GM12878 (cell line): Measurements from ENCODE around the gene NPHS1. TPM values are rescaled to one million over a fixed set of nuclear protein-coding genes. Genes with fewer than 3 reads are reported as not detected.

ENCODE experiments used
- ATAC-seq: fragments of 200-7000 bp; cut with Tn5 transposase; 3 replicates; pipeline ENCODE4 v1.9.1; 2020; ENCODE audit warnings: mild to moderate bottlenecking, moderate library complexity
- BruUV-seq: library from RNA; stranded (reverse); fragments of 400-500 nt; replicated peaks from 2 replicates; lab custom pipeline; 2021; lab: Mats Ljungman, UMichigan
- CTCF ChIA-PET: fragments of 300-600 bp; sonication (Branson Sonifier 250); formaldehyde crosslinking; extraction: SDS; loops from one replicate; lab custom pipeline; 2021; ENCODE audit warnings: inconsistent platforms; lab: Yijun Ruan, JAX
- POLR2A ChIA-PET: fragments of 350-600 bp; formaldehyde crosslinking; extraction: SDS; loops from one replicate; lab custom pipeline; 2021; ENCODE audit warnings: inconsistent platforms; lab: Charles Lee
- RAD21 ChIA-PET: fragments of 300-600 bp; sonication (Branson Sonifier 250); formaldehyde crosslinking; loops from one replicate; lab custom pipeline; 2023; ENCODE audit warnings: antibody characterized with exemption; ENCODE audit not compliant: unreplicated experiment; lab: Charles Lee
- SMC1A ChIA-PET: fragments of 300-600 bp; sonication (Branson Sonifier 250); formaldehyde crosslinking; loops from one replicate; lab custom pipeline; 2023; ENCODE audit not compliant: unreplicated experiment, uncharacterized antibody; lab: Charles Lee
- DNase-seq: peaks from one replicate; pipeline ENCODE4 v3.0.0-alpha.2; 2011; ENCODE audit warnings: low read depth, low spot score
- FAIRE-seq: peaks from 3 replicates; lab custom pipeline; 2011; peaks lifted over from hg19 to GRCh38; lab: Jason Lieb, UNC
- H2AFZ ChIP-seq: 2 replicates; pipeline ENCODE4 v1.6.0; 2011; ENCODE audit warnings: low read depth, low read length, control low read depth; ENCODE audit not compliant: control insufficient read depth
- H3K27ac ChIP-seq: 2 replicates; pipeline ENCODE4 v1.5.1; 2011; ENCODE audit warnings: control low read depth; ENCODE audit not compliant: control insufficient read depth, insufficient read depth
- H3K27me3 ChIP-seq, 2 experiments: replicated peaks in 1 of 2; 2 replicates each; pipeline versions ENCODE4 v1.6.0 to v1.6.1; 2011; ENCODE audit warnings: low read length in 1 of 2; ENCODE audit not compliant: control insufficient read depth in 2 of 2, insufficient read depth in 2 of 2
- H3K36me3 ChIP-seq, 2 experiments: 2 replicates each; pipeline ENCODE4 v1.5.1; 2011; ENCODE audit warnings: low read length in 1 of 2; ENCODE audit not compliant: control insufficient read depth in 2 of 2, insufficient read depth in 2 of 2
- H3K4me1 ChIP-seq: 2 replicates; pipeline ENCODE4 v1.6.1; 2011; ENCODE audit warnings: mild to moderate bottlenecking, low read length, moderate library complexity, mixed read lengths; ENCODE audit not compliant: control insufficient read depth, insufficient read depth
- H3K4me2 ChIP-seq: 2 replicates; pipeline ENCODE4 v1.6.0; 2011; ENCODE audit warnings: control low read depth; ENCODE audit not compliant: control insufficient read depth, insufficient read depth
- H3K4me3 ChIP-seq: fragments of 200-600 bp; sonication (generic); 2 replicates; pipeline ENCODE4 v1.5.1; 2016
- H3K79me2 ChIP-seq: 2 replicates; pipeline ENCODE4 v1.6.0; 2011; ENCODE audit warnings: low read length; ENCODE audit not compliant: control insufficient read depth, insufficient read depth
- H3K9ac ChIP-seq: 2 replicates; pipeline ENCODE4 v1.8.0; 2011; ENCODE audit warnings: low read length, control low read depth, mixed read lengths; ENCODE audit not compliant: control insufficient read depth, insufficient read depth
- H3K9me3 ChIP-seq: replicated peaks from 3 replicates; pipeline ENCODE4 v1.5.1; 2011; ENCODE audit warnings: mild to moderate bottlenecking, low read length; ENCODE audit not compliant: control insufficient read depth, insufficient read depth
- H4K20me1 ChIP-seq: 2 replicates; pipeline ENCODE4 v1.6.0; 2011; ENCODE audit not compliant: control insufficient read depth, insufficient read depth
- BCL11A ChIP-seq: IDR thresholded peaks from 2 replicates; pipeline ENCODE4 v1.6.1; 2011; ENCODE audit warnings: low read depth, low read length
- MLLT1 ChIP-seq: fragments of 450-650 bp; IDR thresholded peaks from 2 replicates; pipeline ENCODE4 v1.6.1; 2016; ENCODE audit warnings: mild to moderate bottlenecking
- MXI1 ChIP-seq: fragments of 150-350 bp; IDR thresholded peaks from 2 replicates; pipeline ENCODE4 v1.6.1; 2011; ENCODE audit warnings: low read depth, mild to moderate bottlenecking, inconsistent platforms, low read length, improper control_type of control experiment
- MYB ChIP-seq: fragments of 150-350 bp; IDR thresholded peaks from 2 replicates; pipeline ENCODE4 v1.6.1; 2014; ENCODE audit warnings: mild to moderate bottlenecking, low read depth, low read length, borderline replicate concordance
- NR2C2 ChIP-seq: IDR thresholded peaks from 2 replicates; pipeline ENCODE4 v1.6.1; 2011; ENCODE audit warnings: borderline replicate concordance, low read depth; ENCODE audit not compliant: control insufficient read depth, insufficient read length
- POLR2AphosphoS2 ChIP-seq: IDR thresholded peaks from 2 replicates; pipeline ENCODE4 v1.6.1; 2011; ENCODE audit warnings: low read depth, mild to moderate bottlenecking, low read length, improper control_type of control experiment, moderate library complexity
- RFX5 ChIP-seq: IDR thresholded peaks from 2 replicates; pipeline ENCODE4 v1.6.1; 2011; ENCODE audit warnings: low read depth, low read length, improper control_type of control experiment
- SUPT20H ChIP-seq: IDR thresholded peaks from 2 replicates; pipeline ENCODE4 v1.6.1; 2011; ENCODE audit warnings: low read depth, mild to moderate bottlenecking, low read length, moderate library complexity, borderline replicate concordance; ENCODE audit not compliant: control insufficient read depth
- SUZ12 ChIP-seq: fragments of 200-600 bp; sonication (generic); IDR thresholded peaks from one replicate; pipeline ENCODE4 v1.6.1; 2018; ENCODE audit warnings: antibody characterized with exemption, mild to moderate bottlenecking; ENCODE audit not compliant: unreplicated experiment
- ZBTB33 ChIP-seq: fragments of 450-650 bp; IDR thresholded peaks from 2 replicates; pipeline ENCODE4 v1.6.1; 2017; ENCODE audit warnings: mild to moderate bottlenecking
- ZNF622 ChIP-seq: fragments of 450-650 bp; IDR thresholded peaks from 2 replicates; pipeline ENCODE4 v1.6.1; 2017; ENCODE audit warnings: mild to moderate bottlenecking, inconsistent platforms
- ZZZ3 ChIP-seq: IDR thresholded peaks from 2 replicates; pipeline ENCODE4 v1.6.1; 2011; ENCODE audit warnings: low read depth; ENCODE audit not compliant: control insufficient read depth, insufficient read length
- WGBS: methylation state at CpG from one replicate; pipeline ENCODE4 v1.1.6; 2016; ENCODE audit warnings: low lambda C conversion rate; ENCODE audit not compliant: insufficient replicate concordance, insufficient coverage; ENCODE audit errors: missing lambda C conversion rate; 5-methylcytosine and 5-hydroxymethylcytosine counted together
- in situ Hi-C: fragments of 300-500 bp; cut with MboI; formaldehyde crosslinking; loops from 9 replicates; pipeline ENCODE4 v1.14.3; 2018; ENCODE audit warnings: mixed read lengths
- intact Hi-C: fragments of 100-400 bp; cut with micrococcal nuclease; formaldehyde crosslinking; loops from one replicate; pipeline ENCODE4 v1.14.2; 2022; ENCODE audit not compliant: unreplicated experiment
- polyA plus RNA-seq, 11 experiments: library from polyadenylated mRNA; depleted of rRNA in 4 of 11; unstranded in 6 of 11; stranded (reverse) in 5 of 11; fragments of >200 nt; fragmentation: Nextera tagmentation in 4 of 11; fragmentation: Illumina TruSeq in 1 of 11; extraction: Ambion mirVana in 4 of 11; extraction: Trizol in 1 of 11; gene quantifications; 1 replicate in 1 of 11; 2 replicates in 10 of 11; pipeline versions ENCODE4 v1.2.1 to v1.2.3, GENCODE V29; 2011 to 2016; ENCODE audit warnings: inconsistent platforms in 2 of 11, missing spikeins in 2 of 11, low read depth in 1 of 11
- total RNA-seq, 4 experiments: library from RNA; depleted of rRNA in 3 of 4; stranded (reverse); fragments of >200 nt in 3 of 4; fragmentation: Illumina TruSeq in 1 of 4; extraction: Trizol in 1 of 4; gene quantifications; 2 replicates each; pipeline versions ENCODE4 v1.2.1 to v1.2.3, GENCODE V29; 2013 to 2021

NPHS1 gene
- total and polyA plus RNA-seq, 10 of the 15 experiments (the other 5 are each of a cell fraction or from before 2014, with no cell fraction given) = not detected

GRCh38 chr19:35793381-35794165, 58.7 kb downstream of the NPHS1 start:
- Histone ChIP-seq H3K27ac (no peak overlapping the region), H3K79me2 (no peaks in the 10 kb centered on the region), H4K20me1 (no peaks in the 10 kb centered on the region), H3K4me2 (no peak overlapping the region), H3K4me1 (no peaks in the 10 kb centered on the region), H2AFZ (no peak overlapping the region), H3K4me3 (no peak overlapping the region), H3K36me3 (no peaks in the 10 kb centered on the region), H3K9ac (no peak overlapping the region), H3K9me3 (no peaks in the 10 kb centered on the region), H3K27me3 (peaks cover 0 to 2% of the 10 kb centered on the region in 2 experiments; a peak in 1 of 4 replicates)
- FAIRE-seq = no peak
- no peak for ATAC-seq
- SMC1A ChIA-PET = no interaction called here
- POLR2A ChIA-PET = no interaction called here
- RAD21 ChIA-PET = no interaction called here
- intact Hi-C loops (no loop called here), in situ Hi-C loops (no loop called here)
- TF ChIP-seq MLLT1 (no peak), ZNF622 (no peak), SUPT20H (no peak), ZBTB33 (no peak), MYB (no peak), RFX5 (no peak), BCL11A (no peak), NR2C2 (no peak), SUZ12 (no peak), POLR2AphosphoS2 (no peak), ZZZ3 (no peak), MXI1 (no peak)
- CTCF ChIA-PET = no interaction called here
- 32% methylated on average over 7 of the region's 7 CpGs for WGBS
- DNase-seq = no peak
- no TSS peak for BruUV-seq
